Renal pelvis (tissue), 4 donors: ENCODE data around the gene PIP4P1. TPM values are rescaled to one million over a fixed set of nuclear protein-coding genes. Genes with fewer than 3 reads are reported as not detected.

Experiments used
- DNase-seq: peaks from one replicate; pipeline ENCODE4 v3.0.0-alpha.2; 2013
- polyA plus RNA-seq, 3 donors: library from polyadenylated mRNA; unstranded; fragments of 120-200 nt; gene quantifications; one replicate each; pipeline ENCODE4 v1.2.1, GENCODE V29; 2013; ENCODE audit not compliant: insufficient read length in 3 of 3

PIP4P1 gene
- polyA plus RNA-seq, 3 donors: 33.9 to 37.6 (median 35.3) TPM

- no peak for DNase-seq
Observed at GRCh38 chr14:20413744-20414082, 47.5 kb downstream of the PIP4P1 start.

- peak; percentile 84 for DNase-seq
Observed at GRCh38 chr14:20412876-20413743, 48.1 kb downstream of the PIP4P1 start, which contains the start of gene TEP1. Gene TEP1, minus strand, starts transcription at chr14:20413501. Its CDS starts 5,062 bp downstream, at chr14:20408439.

- DNase-seq: no peak
Observed at GRCh38 chr14:20412411-20412810, 48.8 kb downstream of the PIP4P1 start.

GRCh38 chr14:20409226-20409625 is 52.0 kb downstream of the PIP4P1 start:
- no peak for DNase-seq

Other genes with a start within 250 kb of the PIP4P1 start
- gene OR11H6, start 237.7 kb downstream of the PIP4P1 start, polyA plus RNA-seq: not detected
- gene OR11H7, start 232.5 kb downstream of the PIP4P1 start, polyA plus RNA-seq: 1 to 10 TPM in 1 of 3 donors, under 1 TPM in 2; 0.47 to 1.1 (median 0.61) TPM
- under 1 TPM in 2 of 3 donors, not detected in 1; 0.06 to 0.18 TPM for gene OR11H4, start 222.1 kb downstream of the PIP4P1 start, polyA plus RNA-seq
- gene TTC5, start 155.5 kb downstream of the PIP4P1 start, polyA plus RNA-seq: 10 to 100 TPM; 26.1 to 28.2 (median 26.6) TPM
- gene CCNB1IP1, start 128.2 kb downstream of the PIP4P1 start, polyA plus RNA-seq: 100 to 1,000 TPM in 2 of 3 donors, 10 to 100 TPM in 1; 97.9 to 130 (median 105) TPM
- 10 to 100 TPM; 47.7 to 60.8 (median 57.6) TPM for gene PARP2, start 117.8 kb downstream of the PIP4P1 start, polyA plus RNA-seq
- gene TEP1, start 47.9 kb downstream of the PIP4P1 start, polyA plus RNA-seq: 10 to 100 TPM; 17.7 to 22.1 (median 19.9) TPM
- gene KLHL33, start 25.3 kb downstream of the PIP4P1 start, polyA plus RNA-seq: under 1 TPM; 0.27 to 0.88 (median 0.56) TPM
- gene OSGEP, start 6.6 kb downstream of the PIP4P1 start, polyA plus RNA-seq: 10 to 100 TPM; 48.5 to 87.7 (median 78.9) TPM
- gene APEX1, start 6.2 kb downstream of the PIP4P1 start, polyA plus RNA-seq: 100 to 1,000 TPM; 318 to 336 (median 334) TPM
- 10 to 100 TPM; 67.6 to 80.2 (median 78.8) TPM for gene PNP, start 8.0 kb upstream of the PIP4P1 start, polyA plus RNA-seq
- under 1 TPM in 1 of 3 donors, not detected in 2; 0.23 TPM for gene RNASE10, start 44.1 kb upstream of the PIP4P1 start, polyA plus RNA-seq
- gene RNASE9, start 99.6 kb upstream of the PIP4P1 start, polyA plus RNA-seq: not detected
- gene RNASE11, start 126.6 kb upstream of the PIP4P1 start, polyA plus RNA-seq: not detected
- not detected for gene RNASE12, start 129.9 kb upstream of the PIP4P1 start, polyA plus RNA-seq
- gene OR6S1, start 180.3 kb upstream of the PIP4P1 start, polyA plus RNA-seq: not detected
- gene RNASE4, start 223.1 kb upstream of the PIP4P1 start, polyA plus RNA-seq: 1 to 10 TPM; 1.3 to 4.4 (median 2.4) TPM
- 1 to 10 TPM; 2.7 to 4.2 (median 3.4) TPM for gene ANG, start 227.3 kb upstream of the PIP4P1 start, polyA plus RNA-seq